Measurements from ENCODE around the gene SERTM2. TPM values are rescaled to one million over a fixed set of nuclear protein-coding genes. Genes with fewer than 3 reads are reported as not detected.

The SERTM2 gene
- total RNA-seq: not detected in 2 replicates

DNA sequence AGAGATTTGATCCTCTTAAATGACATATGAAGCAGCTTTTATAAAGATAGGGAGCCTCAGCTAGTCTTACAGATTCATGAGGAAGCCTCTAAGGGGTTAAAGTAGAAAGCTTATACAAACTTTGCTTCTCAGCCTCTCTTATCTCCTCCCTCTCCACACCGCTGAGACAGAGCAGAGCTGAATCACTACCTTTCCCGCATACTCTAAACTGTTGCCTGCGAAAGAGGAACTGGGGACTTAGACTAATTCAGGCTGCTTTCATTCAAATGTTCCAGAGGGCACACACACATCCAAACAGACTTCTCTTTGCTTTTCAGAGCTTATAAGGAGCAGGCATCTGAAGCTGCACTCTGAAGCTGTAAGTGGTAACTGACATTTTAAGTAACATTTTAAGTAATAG lies at the start of gene SERTM2:
SERTM2 (plus strand) TSS at position 169 of the 400 bp plus-strand sequence. CDS start 7,213 bp downstream, outside the sequence.

Other genes starting within 250 kb of the SERTM2 start
- gene CAPN6, start 241.2 kb upstream of the SERTM2 start, total RNA-seq: not detected in 2 replicates
- not detected in 2 replicates for gene DCX, start 99.5 kb upstream of the SERTM2 start, total RNA-seq
- 39.3 and 53.8 TPM in 2 replicates for gene ALG13, start 169.5 kb downstream of the SERTM2 start, total RNA-seq